H1 (cell line): Measurements from ENCODE around the gene IER3IP1. TPM values are rescaled to one million over a fixed set of nuclear protein-coding genes. Genes with fewer than 3 reads are reported as not detected.

Experiments used
- CTCF ChIA-PET: fragments of 300-600 bp; sonication (Branson Sonifier 250); formaldehyde crosslinking; loops from one replicate; lab custom pipeline; 2021; ENCODE audit not compliant: partially characterized antibody; lab: Charles Lee
- POLR2A ChIA-PET: fragments of 300-600 bp; sonication (Branson Sonifier 250); formaldehyde crosslinking; loops from one replicate; lab custom pipeline; 2021; ENCODE audit warnings: inconsistent platforms; ENCODE audit not compliant: partially characterized antibody; lab: Charles Lee
- DNase-seq, 2 experiments: peaks; one replicate each; pipeline versions ENCODE4 v3.0.0 to v3.0.0-alpha.2; 2010 to 2022; ENCODE audit warnings: low spot score in 2 of 2, low read depth in 1 of 2, mixed read lengths in 1 of 2
- FAIRE-seq: peaks from 2 replicates; lab custom pipeline; 2011; peaks lifted over from hg19 to GRCh38; lab: Jason Lieb, UNC
- H2AFZ ChIP-seq: 2 replicates; pipeline ENCODE4 v1.8.1; 2012; ENCODE audit warnings: low read length, inconsistent platforms
- H2AK5ac ChIP-seq: 2 replicates; pipeline ENCODE4 v1.6.1; 2013; ENCODE audit warnings: low read depth, low read length
- H2BK120ac ChIP-seq: replicated peaks from 2 replicates; pipeline ENCODE3; 2013; ENCODE audit warnings: low read depth, low read length, inconsistent platforms
- H2BK12ac ChIP-seq: 2 replicates; pipeline ENCODE4 v1.6.1; 2013; ENCODE audit warnings: low read depth, low read length
- H2BK15ac ChIP-seq: 2 replicates; pipeline ENCODE4 v1.6.1; 2013; ENCODE audit warnings: low read length
- H2BK20ac ChIP-seq: 2 replicates; pipeline ENCODE4 v1.6.1; 2013; ENCODE audit warnings: low read length
- H2BK5ac ChIP-seq: 2 replicates; pipeline ENCODE4 v1.6.1; 2013; ENCODE audit warnings: low read depth, low read length
- H3K14ac ChIP-seq: 2 replicates; pipeline ENCODE4 v1.6.1; 2013; ENCODE audit warnings: inconsistent platforms; ENCODE audit not compliant: insufficient read length
- H3K18ac ChIP-seq: 2 replicates; pipeline ENCODE4 v1.6.1; 2013; ENCODE audit warnings: low read length; ENCODE audit errors: extremely low read depth
- H3K23ac ChIP-seq: 2 replicates; pipeline ENCODE4 v1.6.1; 2013; ENCODE audit warnings: inconsistent platforms; ENCODE audit not compliant: insufficient read length
- H3K23me2 ChIP-seq: 2 replicates; pipeline ENCODE4 v1.6.1; 2013; ENCODE audit warnings: low read depth, low read length
- H3K27ac ChIP-seq: 2 replicates; pipeline ENCODE4 v1.6.1; 2011; ENCODE audit warnings: low read depth, low read length, inconsistent platforms
- H3K27me3 ChIP-seq, 4 experiments: replicated peaks in 1 of 4; 1 replicate in 1 of 4; 2 replicates in 3 of 4; pipeline versions ENCODE4 v1.6.1 to v1.8.1; 2011 to 2013; ENCODE audit warnings: low read length in 3 of 4, mild to moderate bottlenecking in 3 of 4, inconsistent platforms in 2 of 4, mixed read lengths in 2 of 4, moderate library complexity in 1 of 4; ENCODE audit not compliant: control insufficient read depth in 3 of 4, insufficient read depth in 3 of 4; ENCODE audit errors: extremely low read depth in 1 of 4
- H3K36me3 ChIP-seq, 4 experiments: 2 replicates each; pipeline versions ENCODE4 v1.6.1 to v1.8.1; 2011 to 2013; ENCODE audit warnings: mild to moderate bottlenecking in 4 of 4, low read length in 3 of 4, moderate library complexity in 2 of 4, control low read depth in 1 of 4, inconsistent platforms in 1 of 4; ENCODE audit not compliant: insufficient read depth in 4 of 4, control insufficient read depth in 2 of 4
- H3K4ac ChIP-seq: replicated peaks from 2 replicates; pipeline ENCODE3; 2013; ENCODE audit warnings: low read length, low read depth, mixed read lengths, inconsistent platforms; ENCODE audit not compliant: insufficient read length
- H3K4me1 ChIP-seq, 4 experiments: replicated peaks in 1 of 4; 1 replicate in 1 of 4; 2 replicates in 3 of 4; pipeline versions ENCODE4 v1.6.1 to v1.8.1; 2011 to 2013; ENCODE audit warnings: low read length in 3 of 4, inconsistent platforms in 2 of 4, mixed read lengths in 1 of 4; ENCODE audit not compliant: insufficient read depth in 4 of 4, control insufficient read depth in 3 of 4
- H3K4me2 ChIP-seq, 2 experiments: 2 replicates each; pipeline versions ENCODE4 v1.6.1 to v1.8.1; 2011 to 2013; ENCODE audit warnings: low read depth in 2 of 2, low read length in 2 of 2, control low read depth in 1 of 2, inconsistent platforms in 1 of 2, mild to moderate bottlenecking in 1 of 2; ENCODE audit not compliant: insufficient read depth in 1 of 2
- H3K4me3 ChIP-seq, 4 experiments: fragments of 200-600, 300-600 bp in 1 of 4; sonication (generic), shearing (Covaris generic), sonication (Bioruptor Twin) in 1 of 4; 2 replicates each; pipeline versions ENCODE4 v1.5.1 to v1.8.1; 2011 to 2016; ENCODE audit warnings: low read length in 4 of 4, low read depth in 3 of 4, control low read depth in 2 of 4, inconsistent platforms in 2 of 4, mild to moderate bottlenecking in 2 of 4, mixed read lengths in 1 of 4, moderate library complexity in 1 of 4; ENCODE audit not compliant: insufficient read depth in 2 of 4; ENCODE audit errors: extremely low read depth in 1 of 4
- H3K56ac ChIP-seq: replicated peaks from 2 replicates; pipeline ENCODE3; 2013; ENCODE audit warnings: low read depth, mild to moderate bottlenecking, mixed read lengths, low read length, inconsistent platforms; ENCODE audit not compliant: insufficient read length
- H3K79me1 ChIP-seq: 2 replicates; pipeline ENCODE4 v1.6.1; 2013; ENCODE audit warnings: low read depth, low read length, control low read depth
- H3K79me2 ChIP-seq, 2 experiments: 2 replicates each; pipeline versions ENCODE4 v1.6.1 to v1.8.1; 2012 to 2013; ENCODE audit warnings: low read length in 2 of 2, mild to moderate bottlenecking in 2 of 2, inconsistent platforms in 1 of 2; ENCODE audit not compliant: insufficient read depth in 2 of 2, control insufficient read depth in 1 of 2
- H3K9ac ChIP-seq, 4 experiments: replicated peaks in 1 of 4; 1 replicate in 1 of 4; 2 replicates in 3 of 4; pipeline versions ENCODE4 v1.6.1 to v1.8.1; 2011 to 2013; ENCODE audit warnings: low read depth in 3 of 4, low read length in 3 of 4, control low read depth in 2 of 4, mild to moderate bottlenecking in 2 of 4, moderate library complexity in 2 of 4, inconsistent platforms in 1 of 4; ENCODE audit errors: extremely low read depth in 1 of 4
- H3K9me3 ChIP-seq, 2 experiments: 2 replicates each; pipeline versions ENCODE4 v1.6.1 to v1.8.1; 2012 to 2013; ENCODE audit warnings: mild to moderate bottlenecking in 2 of 2, moderate library complexity in 2 of 2, control low read depth in 1 of 2, inconsistent platforms in 1 of 2, low read depth in 1 of 2, low read length in 1 of 2, mixed read lengths in 1 of 2; ENCODE audit not compliant: insufficient read depth in 2 of 2
- H4K20me1 ChIP-seq, 2 experiments: replicated peaks in 1 of 2; 2 replicates each; pipeline versions ENCODE3 to v1.8.1; 2011 to 2013; ENCODE audit warnings: inconsistent platforms in 2 of 2, low read length in 2 of 2, mild to moderate bottlenecking in 1 of 2; ENCODE audit not compliant: insufficient read depth in 2 of 2, control insufficient read depth in 1 of 2
- H4K5ac ChIP-seq: 2 replicates; pipeline ENCODE4 v1.6.1; 2013; ENCODE audit warnings: low read length, low read depth, mixed read lengths, inconsistent platforms; ENCODE audit not compliant: insufficient read length
- H4K8ac ChIP-seq: 2 replicates; pipeline ENCODE4 v1.8.0; 2013; ENCODE audit warnings: mild to moderate bottlenecking, moderate library complexity, low read length, inconsistent platforms; ENCODE audit not compliant: insufficient read depth; ENCODE audit errors: extremely low read depth
- H4K91ac ChIP-seq: replicated peaks from 2 replicates; pipeline ENCODE3; 2013; ENCODE audit warnings: low read length, mixed read lengths, inconsistent platforms; ENCODE audit not compliant: insufficient read length
- BCL11A ChIP-seq, 2 experiments: IDR thresholded peaks; one replicate each; pipeline ENCODE4 v1.6.1; 2011; ENCODE audit warnings: low read depth in 2 of 2, low read length in 2 of 2, mild to moderate bottlenecking in 2 of 2
- EGR1 ChIP-seq: IDR thresholded peaks from 2 replicates; pipeline ENCODE4 v1.6.1; 2011; ENCODE audit warnings: low read depth, low read length, borderline replicate concordance
- HDAC6 ChIP-seq: IDR thresholded peaks from one replicate; pipeline ENCODE4 v1.7.1; 2012; ENCODE audit warnings: low read depth, mild to moderate bottlenecking, inconsistent platforms, low read length, moderate library complexity
- KDM5A ChIP-seq: fragments of 200-600 bp; IDR thresholded peaks from 2 replicates; pipeline ENCODE4 v1.7.1; 2012; ENCODE audit warnings: mild to moderate bottlenecking, low read length, inconsistent platforms, mixed read lengths
- NRF1 ChIP-seq: IDR thresholded peaks from 2 replicates; pipeline ENCODE4 v1.6.1; 2011; ENCODE audit warnings: mild to moderate bottlenecking, low read depth, low read length, improper control_type of control experiment
- POLR2A ChIP-seq, 2 experiments: IDR thresholded peaks; 1 replicate in 1 of 2; 2 replicates in 1 of 2; pipeline ENCODE4 v1.6.1; 2011; ENCODE audit warnings: low read depth in 2 of 2, low read length in 2 of 2, mild to moderate bottlenecking in 2 of 2; ENCODE audit errors: control extremely low read depth in 1 of 2
- POLR2AphosphoS5 ChIP-seq: IDR thresholded peaks from 2 replicates; pipeline ENCODE4 v1.6.1; 2011; ENCODE audit warnings: low read depth, low read length
- RXRA ChIP-seq: IDR thresholded peaks from 2 replicates; pipeline ENCODE4 v1.6.1; 2011; ENCODE audit warnings: low read depth, mild to moderate bottlenecking, low read length, moderate library complexity; ENCODE audit not compliant: insufficient read depth
- SUZ12 ChIP-seq: fragments of 200-600 bp; sonication (generic); IDR thresholded peaks from 2 replicates; pipeline ENCODE4 v1.6.1; 2012; ENCODE audit warnings: mild to moderate bottlenecking, inconsistent platforms, low read length, moderate library complexity, mixed read lengths
- TCF12 ChIP-seq: IDR thresholded peaks from 2 replicates; pipeline ENCODE4 v1.6.1; 2011; ENCODE audit warnings: low read depth, mild to moderate bottlenecking, low read length
- TEAD4 ChIP-seq: IDR thresholded peaks from 2 replicates; pipeline ENCODE4 v1.6.1; 2012; ENCODE audit warnings: low read depth, low read length, inconsistent platforms, mixed read lengths
- WGBS, 2 experiments: shearing (Covaris generic) in 1 of 2; methylation state at CpG; one replicate each; pipeline versions ENCODE4 v1.1.6 to v1.1.7; 2013 to 2015; ENCODE audit warnings: low lambda C conversion rate in 2 of 2, mixed read lengths in 2 of 2, inconsistent platforms in 1 of 2, low coverage in 1 of 2, missing lambda C conversion rate in 1 of 2; ENCODE audit not compliant: insufficient replicate concordance in 2 of 2, insufficient coverage in 1 of 2, insufficient read length in 1 of 2; ENCODE audit errors: extremely low coverage in 1 of 2, missing lambda C conversion rate in 1 of 2; 5-methylcytosine and 5-hydroxymethylcytosine counted together
- polyA plus RNA-seq, 7 experiments: library from polyadenylated mRNA; depleted of rRNA in 3 of 7; stranded (reverse) in 5 of 7; unstranded in 2 of 7; fragments of >200 nt in 5 of 7; fragments of 200-250 nt in 2 of 7; gene quantifications; 1 replicate in 5 of 7; 2 replicates in 1 of 7; 4 replicates in 1 of 7; pipeline versions ENCODE4 v1.2.1 to v1.2.3, GENCODE V29; 2011 to 2013; ENCODE audit warnings: missing spikeins in 2 of 7, mixed read lengths in 2 of 7
- total RNA-seq: library from RNA; stranded (reverse); fragmentation: NEBNext Ultra II Directional; extraction: Animal tissue kit (Norgen Biotek cat#: 25700); gene quantifications from 2 replicates; pipeline ENCODE4 v1.2.1, GENCODE V29; 2021
- TF ChIP-seq, protein P1 (sequence below): IDR thresholded peaks from 2 replicates; pipeline ENCODE4 v1.6.1; 2011; ENCODE audit warnings: low read depth, mild to moderate bottlenecking, low read length; ENCODE audit not compliant: insufficient read depth

IER3IP1 gene
- total and polyA plus RNA-seq, 2 of the 8 experiments (the other 6 are each of a cell fraction or from before 2014, with no cell fraction given) = 6.0 to 8.5 TPM

DNA sequence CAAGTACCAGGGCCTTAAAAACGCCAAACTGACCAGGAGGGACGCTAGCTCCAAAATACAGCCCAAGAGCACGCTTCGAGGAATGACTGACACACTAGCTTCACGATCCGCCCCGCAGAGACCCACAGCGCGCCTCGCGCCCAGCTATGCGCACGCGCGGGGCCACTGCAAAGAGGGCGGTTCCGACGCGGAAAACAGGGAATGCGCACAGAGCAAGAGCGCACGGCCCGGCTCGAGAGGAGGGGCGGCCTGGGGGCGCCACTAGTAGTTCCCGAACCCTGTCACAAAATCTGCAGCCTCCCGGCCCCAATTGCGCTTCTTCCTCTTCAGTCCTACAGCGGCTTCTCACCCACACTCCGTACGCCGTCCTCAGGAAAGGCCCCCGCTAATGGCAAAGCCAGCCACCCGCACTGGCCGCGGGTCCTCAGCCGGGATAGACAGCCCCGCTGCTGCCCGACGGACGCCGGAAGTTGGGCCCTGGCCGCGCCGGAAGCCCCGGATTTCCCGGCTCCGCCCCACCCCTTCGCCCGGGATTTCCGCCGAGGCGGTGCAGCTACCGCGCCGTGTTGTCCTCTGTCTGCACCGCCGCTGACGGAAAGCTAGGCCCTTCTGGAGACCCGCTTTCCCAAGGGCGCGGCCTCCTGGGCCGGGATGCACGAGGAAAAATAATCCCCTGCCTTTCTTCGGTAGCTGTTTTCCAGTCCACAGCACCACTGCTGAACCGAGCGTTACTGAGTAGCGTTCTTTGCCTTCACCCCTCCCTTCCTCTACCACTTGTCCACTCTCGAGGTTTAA, 25.9 kb downstream of the IER3IP1 start, which contains the start of gene HDHD2:
Gene HDHD2 (minus strand): TSS at position 472 of the 795 bp plus-strand sequence. CDS start 14,061 bp downstream, outside the sequence.
- peaks cover 2% of the 10 kb centered on the region; the same call in 1 of the 2 replicates for H3K79me1 ChIP-seq
- H3K4ac ChIP-seq = peak within 1 kb of the TSS; percentile 90
- H2BK12ac ChIP-seq = peak within 1 kb of the TSS; percentile 71; the same call in 1 of the 2 replicates
- no peak within 1 kb of the TSS for H2AK5ac ChIP-seq
- peaks cover 12% of the 10 kb centered on the region for H3K23me2 ChIP-seq
- H3K36me3 ChIP-seq = peaks cover 0 to 14% (median 4%) of the 10 kb centered on the region in 4 experiments; a peak in 3 of 8 replicates
- H2BK15ac ChIP-seq = no peak within 1 kb of the TSS
- DNase-seq = peak; percentile 21 to 93
- peak within 1 kb of the TSS; percentile 97 for H3K18ac ChIP-seq
- H4K20me1 ChIP-seq = peaks cover 0 to 6% of the 10 kb centered on the region in 2 experiments
- WGBS, 2 experiments = 1% methylated on average over 63 of the region's 70 CpGs; no CpG with 5 or more reads in 1 of the 2 experiments
- no peak for FAIRE-seq
- no peak within 1 kb of the TSS for H3K23ac ChIP-seq
- no peaks in the 10 kb centered on the region for H3K27me3 ChIP-seq
- peaks cover 0 to 2% (median 1%) of the 10 kb centered on the region in 4 experiments; a peak in 4 of 7 replicates for H3K4me1 ChIP-seq
- peak within 1 kb of the TSS; percentile 91 for H4K5ac ChIP-seq
- peak within 1 kb of the TSS; percentile 84 for H2BK5ac ChIP-seq
- H3K56ac ChIP-seq = peak within 1 kb of the TSS; percentile 94
- no peak within 1 kb of the TSS for H2BK120ac ChIP-seq
- H3K9me3 ChIP-seq = no peaks in the 10 kb centered on the region
- peak within 1 kb of the TSS; percentile 62 to 98 (median 80) for H3K9ac ChIP-seq
- no peak within 1 kb of the TSS for H2BK20ac ChIP-seq
- ChIA-PET CTCF (interaction anchor here (0.6 to 1.9 kb wide), 9 partner anchors 36 to 506 kb away, joined by 3 to 10 read pairs (median 4); no protein-coding TSS in a partner anchor), POLR2A (interaction anchor here (0.6 to 2.8 kb wide), 14 partner anchors 7 to 112 kb away, joined by 3 to 10 read pairs (median 3); no protein-coding TSS in a partner anchor)
- H3K4me3 ChIP-seq = peak within 1 kb of the TSS; percentile 70 to 91 (median 86)
- peak within 1 kb of the TSS; percentile 97 for H3K4me2 ChIP-seq
- H3K27ac ChIP-seq = peak within 1 kb of the TSS; percentile 76
- H4K8ac ChIP-seq = peak within 1 kb of the TSS; percentile 96
- peak within 1 kb of the TSS; percentile 90 for H4K91ac ChIP-seq
- H3K79me2 ChIP-seq = peaks cover 7 to 45% of the 10 kb centered on the region in 2 experiments; a peak in 3 of 4 replicates
- peak within 1 kb of the TSS; percentile 93 for H2AFZ ChIP-seq
- peak within 1 kb of the TSS; percentile 37 for H3K14ac ChIP-seq
- no peak for TF ChIP-seq HDAC6
- peak; percentile 37; the same call in 1 of the 2 replicates for TF ChIP-seq TEAD4
- TF ChIP-seq KDM5A = no peak
- peak; percentile 79 for TF ChIP-seq NRF1
- peak; percentile 0; the same call in 1 of the 2 replicates for TF ChIP-seq EGR1
- no peak for TF ChIP-seq BCL11A (IDR thresholded peaks at IDR 0.05; ENCODE audit: low read depth in 2 of 2, low read length in 2 of 2)
- TF ChIP-seq RXRA = no peak
- TF ChIP-seq TCF12 = no peak
- TF ChIP-seq, protein P1, sequence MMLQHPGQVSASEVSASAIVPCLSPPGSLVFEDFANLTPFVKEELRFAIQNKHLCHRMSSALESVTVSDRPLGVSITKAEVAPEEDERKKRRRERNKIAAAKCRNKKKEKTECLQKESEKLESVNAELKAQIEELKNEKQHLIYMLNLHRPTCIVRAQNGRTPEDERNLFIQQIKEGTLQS = no peak
- peak; percentile 57 to 88 for TF ChIP-seq POLR2A (IDR thresholded peaks at IDR 0.05; ENCODE audit: control extremely low read depth in 1 of 2, low read depth in 2 of 2, low read length in 2 of 2)
- no peak for TF ChIP-seq SUZ12
- TF ChIP-seq POLR2AphosphoS5 = peak; percentile 74
